HCT116 (cell line): ENCODE data around the gene LRIG1.

Experiments used
- ATF3 ChIP-seq: IDR thresholded peaks from 2 replicates; pipeline ENCODE4 v1.6.1; 2012
- CTCF ChIP-seq, 3 experiments: fragments of 200-600 bp in 1 of 3; sonication (generic) in 1 of 3; IDR thresholded peaks in 2 of 3; conservative IDR thresholded peaks in 1 of 3; 2 replicates each; pipeline ENCODE4 v1.5.1; 2012 to 2017; ENCODE audit warnings: low read depth in 2 of 3, low read length in 2 of 3, antibody characterized with exemption in 1 of 3, borderline replicate concordance in 1 of 3, control low read depth in 1 of 3, mild to moderate bottlenecking in 1 of 3, mixed read lengths in 1 of 3, mixed run types in 1 of 3, moderate library complexity in 1 of 3; ENCODE audit not compliant: insufficient read depth in 1 of 3
- EGR1 ChIP-seq: IDR thresholded peaks from 2 replicates; pipeline ENCODE4 v1.6.1; 2012; ENCODE audit warnings: low read depth
- ELF1 ChIP-seq: IDR thresholded peaks from 2 replicates; pipeline ENCODE4 v1.6.1; 2012; ENCODE audit warnings: low read depth, borderline replicate concordance
- EZH2 ChIP-seq: fragments of 200-600 bp; sonication (generic); IDR thresholded peaks from 2 replicates; pipeline ENCODE4 v1.6.1; 2017; ENCODE audit warnings: antibody characterized with exemption, mixed run types
- POLR2A ChIP-seq: IDR thresholded peaks from 2 replicates; pipeline ENCODE4 v1.7.0; 2011; ENCODE audit warnings: borderline replicate concordance; ENCODE audit not compliant: insufficient read depth, insufficient read length; ENCODE audit errors: extremely low read depth
- POLR2AphosphoS5 ChIP-seq: IDR thresholded peaks from 2 replicates; pipeline ENCODE4 v1.6.1; 2011; ENCODE audit warnings: mild to moderate bottlenecking, low read depth, low read length, moderate library complexity
- TCF7L2 ChIP-seq: IDR thresholded peaks from 2 replicates; pipeline ENCODE4 v1.7.0; 2011; ENCODE audit warnings: borderline replicate concordance, inconsistent platforms; ENCODE audit not compliant: insufficient read depth, insufficient read length; ENCODE audit errors: extremely low read depth
- YY1 ChIP-seq: IDR thresholded peaks from 2 replicates; pipeline ENCODE4 v1.6.1; 2011; ENCODE audit warnings: low read length, low read depth, moderate library complexity, mild to moderate bottlenecking; ENCODE audit not compliant: insufficient replicate concordance; ENCODE audit errors: extremely low read depth
- ZNF274 ChIP-seq: fragments of 200-500 bp; sonication (Bioruptor generic); IDR thresholded peaks from 2 replicates; pipeline ENCODE4 v1.6.1; 2014; ENCODE audit warnings: mild to moderate bottlenecking, low read depth, low read length, inconsistent platforms

GRCh38 chr3:66401675-66402491 lies 98.9 kb downstream of the LRIG1 start:
- TF ChIP-seq YY1 (no peak), CTCF (IDR thresholded peaks at IDR 0.05 in 2 of 3, conservative IDR thresholded peaks at IDR 0.05 in 1 of 3; ENCODE audit: borderline replicate concordance in 1 of 3, insufficient read depth in 1 of 3, low read depth in 2 of 3, low read length in 2 of 3) (no peak), ELF1 (no peak), EGR1 (no peak), POLR2A (no peak), EZH2 (no peak), TCF7L2 (no peak), ZNF274 (no peak), ATF3 (no peak), POLR2AphosphoS5 (no peak)
